GM21576 (cell line): Measurements from ENCODE around the gene ST6GALNAC3.
"Not testable (repeated sequence)": the region's sequence is repeated elsewhere in the genome, so short reads cannot be mapped to it uniquely, and the experiment has no call there.

Experiments
- ATAC-seq: cut with Tn5 transposase; IDR thresholded peaks from one replicate; pipeline ENCODE4 v1.9.1; 2021; ENCODE audit warnings: mild to moderate bottlenecking, moderate library complexity; ENCODE audit not compliant: unreplicated experiment

The ST6GALNAC3 gene

GRCh38 chr1:76613886-76614285 is 539.3 kb downstream of the ST6GALNAC3 start:
- ATAC-seq, result no peak

- no peak for ATAC-seq
These were observed 540.9 kb downstream of the ST6GALNAC3 start for GRCh38 chr1:76615253-76616035.

- no peak for ATAC-seq
These were observed 545.8 kb downstream of the ST6GALNAC3 start for GRCh38 chr1:76620371-76620770.

- ATAC-seq, result no peak
These were observed 548.4 kb downstream of the ST6GALNAC3 start for GRCh38 chr1:76622774-76623528.

GRCh38 chr1:76625886-76626678 is 551.5 kb downstream of the ST6GALNAC3 start:
- no peak for ATAC-seq

- no peak for ATAC-seq
These were observed 553.0 kb downstream of the ST6GALNAC3 start for GRCh38 chr1:76627498-76627897.

GRCh38 chr1:76627901-76628300 is 553.4 kb downstream of the ST6GALNAC3 start:
- ATAC-seq, result no peak

GRCh38 chr1:76632136-76632535 is 557.6 kb downstream of the ST6GALNAC3 start:
- ATAC-seq, result no peak

- no peak for ATAC-seq
These were observed 561.2 kb downstream of the ST6GALNAC3 start for GRCh38 chr1:76635784-76636183.

- ATAC-seq, result no peak
These were observed 564.6 kb downstream of the ST6GALNAC3 start for GRCh38 chr1:76639181-76639580.

- no peak for ATAC-seq
These were observed 565.5 kb downstream of the ST6GALNAC3 start for GRCh38 chr1:76640092-76640491.

GRCh38 chr1:76640723-76641122 is 566.2 kb downstream of the ST6GALNAC3 start:
- no peak for ATAC-seq

GRCh38 chr1:76644139-76644538 is 569.6 kb downstream of the ST6GALNAC3 start:
- ATAC-seq, result no peak

GRCh38 chr1:76652860-76653259 is 578.3 kb downstream of the ST6GALNAC3 start:
- not testable (repeated sequence) for ATAC-seq

GRCh38 chr1:76657623-76658022 is 583.1 kb downstream of the ST6GALNAC3 start:
- ATAC-seq, result no peak

GRCh38 chr1:76659171-76659940 is 584.8 kb downstream of the ST6GALNAC3 start:
- no peak for ATAC-seq

GRCh38 chr1:76661531-76661930 is 587.0 kb downstream of the ST6GALNAC3 start:
- no peak for ATAC-seq

- ATAC-seq, result no peak
These were observed 592.0 kb downstream of the ST6GALNAC3 start for GRCh38 chr1:76666499-76666898.

- peak; percentile 92 for ATAC-seq
These were observed 593.5 kb downstream of the ST6GALNAC3 start for GRCh38 chr1:76668046-76668445.

GRCh38 chr1:76669131-76669530 is 594.6 kb downstream of the ST6GALNAC3 start:
- ATAC-seq, result no peak
